ENCODE data around the gene MAT2B.

The MAT2B gene

GRCh38 chr5:163504079-163504931 lies 1.1 kb upstream of the MAT2B start (continued):
- TF ChIP-seq BCL11A (tag by site-specific recombination; IDR thresholded peaks at IDR 0.05; ENCODE audit: low read depth) (no peak), ZNF10 (tag by site-specific recombination; IDR thresholded peaks at IDR 0.05) (peak; percentile 33; the same call in 1 of the 2 replicates), MYNN (tag by site-specific recombination; IDR thresholded peaks at IDR 0.05; ENCODE audit: borderline replicate concordance) (no peak), ZNF600 (tag by site-specific recombination; IDR thresholded peaks at IDR 0.05) (peak; percentile 37; the same call in 1 of the 2 replicates), ZSCAN30 (tag by site-specific recombination; IDR thresholded peaks at IDR 0.05) (peak; percentile 20; the same call in 1 of the 2 replicates), ZNF692 (tag by site-specific recombination; IDR thresholded peaks at IDR 0.05) (peak; percentile 94), ZNF266 (tag by site-specific recombination; IDR thresholded peaks at IDR 0.05; ENCODE audit: low read depth) (no peak), ZBTB17 (tag by site-specific recombination; IDR thresholded peaks at IDR 0.05) (peak; percentile 91), ZNF341 (tag by site-specific recombination; IDR thresholded peaks at IDR 0.05; ENCODE audit: low read depth) (peak; percentile 76), ZNF704 (tag by site-specific recombination; IDR thresholded peaks at IDR 0.05) (no peak), SP3 (tag by site-specific recombination; IDR thresholded peaks at IDR 0.05) (0 out of 2 replicates have a peak, but pooled peaks have one; percentile 16), ZNF449 (tag by site-specific recombination; IDR thresholded peaks at IDR 0.05) (peak; percentile 77)

GRCh38 chr5:163505049-163505367 lies 411 bp upstream of the MAT2B start:
- CTCF ChIA-PET = interaction anchor here (0.7 to 1.0 kb wide), 4 partner anchors 22 to 1112 kb away, joined by 3 to 4 read pairs (median 3); partner anchors contain the start of gene HMMR
- peaks cover 16% of the 10 kb centered on the region for H3K4me1 ChIP-seq (ENCODE audit: control insufficient read depth, insufficient read depth, low read length)
- TF ChIP-seq ZBTB17 (tag by site-specific recombination; IDR thresholded peaks at IDR 0.05) (no peak), HOXC10 (CRISPR knock-in tag; IDR thresholded peaks at IDR 0.05) (no peak), GLIS1 (tag by site-specific recombination; IDR thresholded peaks at IDR 0.05) (no peak), ZNF768 (tag by site-specific recombination; IDR thresholded peaks at IDR 0.05) (no peak), ZNF624 (tag by site-specific recombination; IDR thresholded peaks at IDR 0.05) (no peak), ZNF548 (tag by site-specific recombination; IDR thresholded peaks at IDR 0.05) (no peak), ZNF341 (tag by site-specific recombination; IDR thresholded peaks at IDR 0.05; ENCODE audit: low read depth) (no peak), ELK4 (IDR thresholded peaks at IDR 0.05; ENCODE audit: borderline replicate concordance, low read depth, low read length) (no peak), MEIS1 (CRISPR knock-in tag; IDR thresholded peaks at IDR 0.05; ENCODE audit: borderline replicate concordance) (no peak), KLF17 (tag by site-specific recombination; IDR thresholded peaks at IDR 0.05) (no peak), ZNF513 (tag by site-specific recombination; IDR thresholded peaks at IDR 0.05) (no peak), ZNF214 (tag by site-specific recombination; IDR thresholded peaks at IDR 0.05; ENCODE audit: borderline replicate concordance) (no peak), ZNF24 (tag by site-specific recombination; IDR thresholded peaks at IDR 0.05) (no peak), KLF16 (tag by site-specific recombination; IDR thresholded peaks at IDR 0.05) (no peak), ZNF354C (tag by site-specific recombination; IDR thresholded peaks at IDR 0.05; ENCODE audit: borderline replicate concordance, low read depth) (no peak)

More at GRCh38 chr5:163505049-163505367, 411 bp upstream of the MAT2B start:
- no peaks in the 10 kb centered on the region for H3K9me3 ChIP-seq (ENCODE audit: control insufficient read depth, insufficient read depth, low read depth, low read length)
- H3K4me3 ChIP-seq (ENCODE audit: low read depth, low read length) = peak overlapping the region; percentile 43
- no peaks in the 10 kb centered on the region for H3K36me3 ChIP-seq (ENCODE audit: control insufficient read depth in 2 of 2, insufficient read depth in 1 of 2, low read length in 2 of 2)
- POLR2A ChIA-PET = interaction anchor here (0.6 to 2.1 kb wide), 6 partner anchors 28 to 67 kb away, joined by 3 to 49 read pairs (median 4); partner anchors contain the start of genes CCNG1, HMMR and NUDCD2
- peak overlapping the region; percentile 92 for H3K27ac ChIP-seq (ENCODE audit: extremely low read depth, low read depth, low read length)
